OCI-LY7 (cell line): ENCODE measurements around the gene PIK3R1. TPM values are rescaled to one million over a fixed set of nuclear protein-coding genes. Genes with fewer than 3 reads are reported as not detected.

Experiments
- BruUV-seq: library from RNA; stranded (reverse); fragments of 400-500 nt; replicated peaks from 2 replicates; lab custom pipeline; 2021; lab: Mats Ljungman, UMichigan
- CTCF ChIA-PET: fragments of 300-600 bp; sonication (Branson Sonifier 250); formaldehyde crosslinking; loops from one replicate; lab custom pipeline; 2022; ENCODE audit warnings: antibody characterized with exemption; ENCODE audit not compliant: unreplicated experiment; lab: Charles Lee
- POLR2A ChIA-PET: fragments of 300-600 bp; sonication (Branson Sonifier 250); formaldehyde crosslinking; loops from one replicate; lab custom pipeline; 2022; ENCODE audit warnings: antibody characterized with exemption; lab: Charles Lee
- DNase-seq: peaks from one replicate; pipeline ENCODE4 v3.0.0-alpha.2; 2015; ENCODE audit warnings: low spot score
- H2AFZ ChIP-seq: fragments of 200-600 bp; sonication (generic), shearing (Covaris generic); 2 replicates; pipeline ENCODE4 v1.6.1; 2014; ENCODE audit warnings: mild to moderate bottlenecking, antibody characterized with exemption, low read length, moderate library complexity
- H3K27ac ChIP-seq: fragments of 200-600 bp; sonication (generic); 2 replicates; pipeline ENCODE4 v1.5.1; 2014; ENCODE audit warnings: mixed run types, low read depth, mild to moderate bottlenecking, moderate library complexity, low read length, inconsistent platforms; ENCODE audit not compliant: poor library complexity, severe bottlenecking
- H3K36me3 ChIP-seq: fragments of 200-600 bp; sonication (generic); 2 replicates; pipeline ENCODE4 v1.6.1; 2014; ENCODE audit warnings: mild to moderate bottlenecking, antibody characterized with exemption, low read length, moderate library complexity, mixed read lengths; ENCODE audit not compliant: insufficient read depth
- H3K4me1 ChIP-seq: fragments of 200-600 bp; sonication (generic); 2 replicates; pipeline ENCODE4 v1.5.1; 2014; ENCODE audit warnings: mild to moderate bottlenecking, low read length; ENCODE audit not compliant: insufficient read depth, poor library complexity, severe bottlenecking
- H3K4me2 ChIP-seq: fragments of 200-600 bp; sonication (generic); 2 replicates; pipeline ENCODE4 v1.6.1; 2014; ENCODE audit warnings: mild to moderate bottlenecking, low read length
- H3K4me3 ChIP-seq: fragments of 200-600 bp; sonication (generic); 2 replicates; pipeline ENCODE4 v1.5.1; 2014; ENCODE audit warnings: mild to moderate bottlenecking, low read depth, low read length; ENCODE audit not compliant: poor library complexity, severe bottlenecking
- H3K79me2 ChIP-seq: fragments of 200-600 bp; sonication (generic); 2 replicates; pipeline ENCODE4 v1.6.1; 2016; ENCODE audit warnings: low read depth, mild to moderate bottlenecking, low read length, moderate library complexity, mixed read lengths; ENCODE audit not compliant: insufficient read depth
- H3K9me2 ChIP-seq: fragments of 200-600 bp; sonication (generic); 2 replicates; pipeline ENCODE4 v1.6.1; 2016; ENCODE audit warnings: mild to moderate bottlenecking, low read length, mixed read lengths; ENCODE audit not compliant: insufficient read depth
- H3K9me3 ChIP-seq: fragments of 200-600 bp; sonication (generic); 2 replicates; pipeline ENCODE4 v1.6.1; 2014; ENCODE audit warnings: mild to moderate bottlenecking, mixed run types, low read length, mixed read lengths
- H4K20me1 ChIP-seq: fragments of 200-600 bp; sonication (generic); 2 replicates; pipeline ENCODE4 v1.6.1; 2014; ENCODE audit warnings: mild to moderate bottlenecking, antibody characterized with exemption, low read length, moderate library complexity, mixed read lengths; ENCODE audit not compliant: insufficient read depth
- CTCF ChIP-seq: fragments of 200-600 bp; sonication (generic); conservative IDR thresholded peaks from 2 replicates; pipeline ENCODE4 v1.5.1; 2014; ENCODE audit warnings: mild to moderate bottlenecking, antibody characterized with exemption, low read length, moderate library complexity, mixed read lengths
- EZH2phosphoT487 ChIP-seq: fragments of 200-600 bp; sonication (generic); IDR thresholded peaks from 2 replicates; pipeline ENCODE4 v1.6.1; 2018; ENCODE audit warnings: low read depth, borderline replicate concordance, mild to moderate bottlenecking, mixed run types, antibody characterized with exemption, low read length, moderate library complexity, mixed read lengths
- intact Hi-C: fragments of 100-400 bp; cut with micrococcal nuclease; formaldehyde crosslinking; loops from one replicate; pipeline ENCODE4 v1.10.0; 2022; ENCODE audit not compliant: unreplicated experiment
- total RNA-seq, 2 experiments: library from RNA; depleted of rRNA in 1 of 2; stranded (reverse); fragments of >200 nt in 1 of 2; shearing (Covaris generic) in 1 of 2; gene quantifications; 2 replicates each; pipeline ENCODE4 v1.2.3, GENCODE V29; 2014 to 2022

The PIK3R1 gene
- total RNA-seq, 2 experiments from 2014 or later = 15.8 to 43.4 TPM

- ChIA-PET POLR2A (interaction anchor here (0.5 to 2.4 kb wide), 6 partner anchors 9 to 1025 kb away, joined by 3 to 8 read pairs (median 3); partner anchors contain the start of gene PIK3R1), CTCF (no interaction called here)
- no peak for TF ChIP-seq CTCF
- TF ChIP-seq EZH2phosphoT487 = no peak
- no peak overlapping the region for H2AFZ ChIP-seq
- peaks cover 71% of the 10 kb centered on the region for H3K79me2 ChIP-seq
- no peak overlapping the region for H3K4me2 ChIP-seq
- no peaks in the 10 kb centered on the region for H3K4me1 ChIP-seq
- peaks cover 11% of the 10 kb centered on the region for H4K20me1 ChIP-seq
- no peak for DNase-seq
- H3K9me3 ChIP-seq = peaks cover 14% of the 10 kb centered on the region; the same call in 1 of the 2 replicates
- no peak overlapping the region for H3K27ac ChIP-seq
- intact Hi-C loops = no loop called here
- no peak overlapping the region for H3K4me3 ChIP-seq
- no TSS peak for BruUV-seq
- H3K9me2 ChIP-seq = no peaks in the 10 kb centered on the region
- H3K36me3 ChIP-seq = peaks cover 54% of the 10 kb centered on the region
Observed at GRCh38 chr5:68223904-68224303, 8.3 kb downstream of the PIK3R1 start.

GRCh38 chr5:68224509-68225187 lies 9.1 kb downstream of the PIK3R1 start:
- BruUV-seq = no TSS peak
- Histone ChIP-seq H3K79me2 (peaks cover 71% of the 10 kb centered on the region), H3K9me2 (no peaks in the 10 kb centered on the region), H3K4me2 (no peak overlapping the region), H4K20me1 (peaks cover 11% of the 10 kb centered on the region), H3K4me1 (no peaks in the 10 kb centered on the region), H2AFZ (no peak overlapping the region), H3K4me3 (no peak overlapping the region), H3K27ac (no peak overlapping the region), H3K9me3 (peaks cover 14% of the 10 kb centered on the region; the same call in 1 of the 2 replicates), H3K36me3 (peaks cover 54% of the 10 kb centered on the region)
- intact Hi-C loops = no loop called here
- POLR2A ChIA-PET = interaction anchor here (0.6 to 2.4 kb wide), 7 partner anchors 10 to 1026 kb away, joined by 3 to 8 read pairs (median 3); partner anchors contain the start of gene PIK3R1
- CTCF ChIA-PET = no interaction called here
- DNase-seq = no peak
- TF ChIP-seq EZH2phosphoT487 (no peak), CTCF (no peak)
